Choroid plexus epithelial cell (primary cell): Measurements from ENCODE around the gene MNX1.

Experiments
- DNase-seq: peaks from one replicate; pipeline ENCODE4 v3.0.0-alpha.2; 2010; ENCODE audit warnings: low read depth
- H3K4me3 ChIP-seq: 2 replicates; pipeline ENCODE4 v1.5.1; 2011; ENCODE audit warnings: low read depth, mild to moderate bottlenecking, control low read depth, low read length, moderate library complexity
- CTCF ChIP-seq: conservative IDR thresholded peaks from 2 replicates; pipeline ENCODE4 v1.5.1; 2011; ENCODE audit warnings: low read depth, mild to moderate bottlenecking, control low read depth, inconsistent platforms, low read length, moderate library complexity

Gene MNX1

GRCh38 chr7:157054927-157055326, 44.5 kb upstream of the MNX1 start:
- TF ChIP-seq CTCF = no peak
- H3K4me3 ChIP-seq = no peak overlapping the region

GRCh38 chr7:157053118-157053517, 42.7 kb upstream of the MNX1 start:
- no peak for TF ChIP-seq CTCF
- H3K4me3 ChIP-seq = no peak overlapping the region
- no peak for DNase-seq

More at GRCh38 chr7:157054927-157055326, 44.5 kb upstream of the MNX1 start:
- DNase-seq = no peak

- DNase-seq = no peak
- no peak for TF ChIP-seq CTCF
- no peak overlapping the region for H3K4me3 ChIP-seq
Observed at GRCh38 chr7:157047148-157047547, 36.7 kb upstream of the MNX1 start.

- TF ChIP-seq CTCF = no peak
- no peak overlapping the region for H3K4me3 ChIP-seq
- DNase-seq = no peak
Observed at GRCh38 chr7:157046681-157047080, 36.2 kb upstream of the MNX1 start.

GRCh38 chr7:157044943-157045660, 34.6 kb upstream of the MNX1 start:
- H3K4me3 ChIP-seq = no peak overlapping the region
- no peak for DNase-seq
- TF ChIP-seq CTCF = no peak

GRCh38 chr7:157044147-157044687, 33.8 kb upstream of the MNX1 start:
- H3K4me3 ChIP-seq = no peak overlapping the region
- TF ChIP-seq CTCF = no peak
- peak; percentile 24 for DNase-seq

GRCh38 chr7:157043745-157044144, 33.3 kb upstream of the MNX1 start:
- no peak for TF ChIP-seq CTCF
- DNase-seq = peak; percentile 47
- H3K4me3 ChIP-seq = no peak overlapping the region
